H1 (cell line): Measurements from ENCODE around the gene TSEN34. TPM values are rescaled to one million over a fixed set of nuclear protein-coding genes. Genes with fewer than 3 reads are reported as not detected.
"Not testable (repeated sequence)": the region's sequence is repeated elsewhere in the genome, so short reads cannot be mapped to it uniquely, and the experiment has no call there.

ENCODE experiments used
- CTCF ChIA-PET: fragments of 300-600 bp; sonication (Branson Sonifier 250); formaldehyde crosslinking; loops from one replicate; lab custom pipeline; 2021; ENCODE audit not compliant: partially characterized antibody; lab: Charles Lee
- POLR2A ChIA-PET: fragments of 300-600 bp; sonication (Branson Sonifier 250); formaldehyde crosslinking; loops from one replicate; lab custom pipeline; 2021; ENCODE audit warnings: inconsistent platforms; ENCODE audit not compliant: partially characterized antibody; lab: Charles Lee
- DNase-seq, 2 experiments: peaks; one replicate each; pipeline versions ENCODE4 v3.0.0 to v3.0.0-alpha.2; 2010 to 2022; ENCODE audit warnings: low spot score in 2 of 2, low read depth in 1 of 2, mixed read lengths in 1 of 2
- FAIRE-seq: peaks from 2 replicates; lab custom pipeline; 2011; peaks lifted over from hg19 to GRCh38; lab: Jason Lieb, UNC
- H2AFZ ChIP-seq: 2 replicates; pipeline ENCODE4 v1.8.1; 2012; ENCODE audit warnings: low read length, inconsistent platforms
- H2AK5ac ChIP-seq: 2 replicates; pipeline ENCODE4 v1.6.1; 2013; ENCODE audit warnings: low read depth, low read length
- H2BK120ac ChIP-seq: replicated peaks from 2 replicates; pipeline ENCODE3; 2013; ENCODE audit warnings: low read depth, low read length, inconsistent platforms
- H2BK12ac ChIP-seq: 2 replicates; pipeline ENCODE4 v1.6.1; 2013; ENCODE audit warnings: low read depth, low read length
- H2BK15ac ChIP-seq: 2 replicates; pipeline ENCODE4 v1.6.1; 2013; ENCODE audit warnings: low read length
- H2BK20ac ChIP-seq: 2 replicates; pipeline ENCODE4 v1.6.1; 2013; ENCODE audit warnings: low read length
- H2BK5ac ChIP-seq: 2 replicates; pipeline ENCODE4 v1.6.1; 2013; ENCODE audit warnings: low read depth, low read length
- H3K14ac ChIP-seq: 2 replicates; pipeline ENCODE4 v1.6.1; 2013; ENCODE audit warnings: inconsistent platforms; ENCODE audit not compliant: insufficient read length
- H3K18ac ChIP-seq: 2 replicates; pipeline ENCODE4 v1.6.1; 2013; ENCODE audit warnings: low read length; ENCODE audit errors: extremely low read depth
- H3K23ac ChIP-seq: 2 replicates; pipeline ENCODE4 v1.6.1; 2013; ENCODE audit warnings: inconsistent platforms; ENCODE audit not compliant: insufficient read length
- H3K23me2 ChIP-seq: 2 replicates; pipeline ENCODE4 v1.6.1; 2013; ENCODE audit warnings: low read depth, low read length
- H3K27ac ChIP-seq: 2 replicates; pipeline ENCODE4 v1.6.1; 2011; ENCODE audit warnings: low read depth, low read length, inconsistent platforms
- H3K27me3 ChIP-seq, 4 experiments: replicated peaks in 1 of 4; 1 replicate in 1 of 4; 2 replicates in 3 of 4; pipeline versions ENCODE4 v1.6.1 to v1.8.1; 2011 to 2013; ENCODE audit warnings: low read length in 3 of 4, mild to moderate bottlenecking in 3 of 4, inconsistent platforms in 2 of 4, mixed read lengths in 2 of 4, moderate library complexity in 1 of 4; ENCODE audit not compliant: control insufficient read depth in 3 of 4, insufficient read depth in 3 of 4; ENCODE audit errors: extremely low read depth in 1 of 4
- H3K36me3 ChIP-seq, 4 experiments: 2 replicates each; pipeline versions ENCODE4 v1.6.1 to v1.8.1; 2011 to 2013; ENCODE audit warnings: mild to moderate bottlenecking in 4 of 4, low read length in 3 of 4, moderate library complexity in 2 of 4, control low read depth in 1 of 4, inconsistent platforms in 1 of 4; ENCODE audit not compliant: insufficient read depth in 4 of 4, control insufficient read depth in 2 of 4
- H3K4ac ChIP-seq: replicated peaks from 2 replicates; pipeline ENCODE3; 2013; ENCODE audit warnings: low read length, low read depth, mixed read lengths, inconsistent platforms; ENCODE audit not compliant: insufficient read length
- H3K4me1 ChIP-seq, 4 experiments: replicated peaks in 1 of 4; 1 replicate in 1 of 4; 2 replicates in 3 of 4; pipeline versions ENCODE4 v1.6.1 to v1.8.1; 2011 to 2013; ENCODE audit warnings: low read length in 3 of 4, inconsistent platforms in 2 of 4, mixed read lengths in 1 of 4; ENCODE audit not compliant: insufficient read depth in 4 of 4, control insufficient read depth in 3 of 4
- H3K4me2 ChIP-seq, 2 experiments: 2 replicates each; pipeline versions ENCODE4 v1.6.1 to v1.8.1; 2011 to 2013; ENCODE audit warnings: low read depth in 2 of 2, low read length in 2 of 2, control low read depth in 1 of 2, inconsistent platforms in 1 of 2, mild to moderate bottlenecking in 1 of 2; ENCODE audit not compliant: insufficient read depth in 1 of 2
- H3K4me3 ChIP-seq, 4 experiments: fragments of 200-600, 300-600 bp in 1 of 4; sonication (generic), shearing (Covaris generic), sonication (Bioruptor Twin) in 1 of 4; 2 replicates each; pipeline versions ENCODE4 v1.5.1 to v1.8.1; 2011 to 2016; ENCODE audit warnings: low read length in 4 of 4, low read depth in 3 of 4, control low read depth in 2 of 4, inconsistent platforms in 2 of 4, mild to moderate bottlenecking in 2 of 4, mixed read lengths in 1 of 4, moderate library complexity in 1 of 4; ENCODE audit not compliant: insufficient read depth in 2 of 4; ENCODE audit errors: extremely low read depth in 1 of 4
- H3K56ac ChIP-seq: replicated peaks from 2 replicates; pipeline ENCODE3; 2013; ENCODE audit warnings: low read depth, mild to moderate bottlenecking, mixed read lengths, low read length, inconsistent platforms; ENCODE audit not compliant: insufficient read length
- H3K79me1 ChIP-seq: 2 replicates; pipeline ENCODE4 v1.6.1; 2013; ENCODE audit warnings: low read depth, low read length, control low read depth
- H3K79me2 ChIP-seq, 2 experiments: 2 replicates each; pipeline versions ENCODE4 v1.6.1 to v1.8.1; 2012 to 2013; ENCODE audit warnings: low read length in 2 of 2, mild to moderate bottlenecking in 2 of 2, inconsistent platforms in 1 of 2; ENCODE audit not compliant: insufficient read depth in 2 of 2, control insufficient read depth in 1 of 2
- H3K9ac ChIP-seq, 4 experiments: replicated peaks in 1 of 4; 1 replicate in 1 of 4; 2 replicates in 3 of 4; pipeline versions ENCODE4 v1.6.1 to v1.8.1; 2011 to 2013; ENCODE audit warnings: low read depth in 3 of 4, low read length in 3 of 4, control low read depth in 2 of 4, mild to moderate bottlenecking in 2 of 4, moderate library complexity in 2 of 4, inconsistent platforms in 1 of 4; ENCODE audit errors: extremely low read depth in 1 of 4
- H3K9me3 ChIP-seq, 2 experiments: 2 replicates each; pipeline versions ENCODE4 v1.6.1 to v1.8.1; 2012 to 2013; ENCODE audit warnings: mild to moderate bottlenecking in 2 of 2, moderate library complexity in 2 of 2, control low read depth in 1 of 2, inconsistent platforms in 1 of 2, low read depth in 1 of 2, low read length in 1 of 2, mixed read lengths in 1 of 2; ENCODE audit not compliant: insufficient read depth in 2 of 2
- H4K20me1 ChIP-seq, 2 experiments: replicated peaks in 1 of 2; 2 replicates each; pipeline versions ENCODE3 to v1.8.1; 2011 to 2013; ENCODE audit warnings: inconsistent platforms in 2 of 2, low read length in 2 of 2, mild to moderate bottlenecking in 1 of 2; ENCODE audit not compliant: insufficient read depth in 2 of 2, control insufficient read depth in 1 of 2
- H4K5ac ChIP-seq: 2 replicates; pipeline ENCODE4 v1.6.1; 2013; ENCODE audit warnings: low read length, low read depth, mixed read lengths, inconsistent platforms; ENCODE audit not compliant: insufficient read length
- H4K8ac ChIP-seq: 2 replicates; pipeline ENCODE4 v1.8.0; 2013; ENCODE audit warnings: mild to moderate bottlenecking, moderate library complexity, low read length, inconsistent platforms; ENCODE audit not compliant: insufficient read depth; ENCODE audit errors: extremely low read depth
- H4K91ac ChIP-seq: replicated peaks from 2 replicates; pipeline ENCODE3; 2013; ENCODE audit warnings: low read length, mixed read lengths, inconsistent platforms; ENCODE audit not compliant: insufficient read length
- WGBS, 2 experiments: shearing (Covaris generic) in 1 of 2; methylation state at CpG; one replicate each; pipeline versions ENCODE4 v1.1.6 to v1.1.7; 2013 to 2015; ENCODE audit warnings: low lambda C conversion rate in 2 of 2, mixed read lengths in 2 of 2, inconsistent platforms in 1 of 2, low coverage in 1 of 2, missing lambda C conversion rate in 1 of 2; ENCODE audit not compliant: insufficient replicate concordance in 2 of 2, insufficient coverage in 1 of 2, insufficient read length in 1 of 2; ENCODE audit errors: extremely low coverage in 1 of 2, missing lambda C conversion rate in 1 of 2; 5-methylcytosine and 5-hydroxymethylcytosine counted together
- polyA plus RNA-seq, 7 experiments: library from polyadenylated mRNA; depleted of rRNA in 3 of 7; stranded (reverse) in 5 of 7; unstranded in 2 of 7; fragments of >200 nt in 5 of 7; fragments of 200-250 nt in 2 of 7; gene quantifications; 1 replicate in 5 of 7; 2 replicates in 1 of 7; 4 replicates in 1 of 7; pipeline versions ENCODE4 v1.2.1 to v1.2.3, GENCODE V29; 2011 to 2013; ENCODE audit warnings: missing spikeins in 2 of 7, mixed read lengths in 2 of 7
- total RNA-seq: library from RNA; stranded (reverse); fragmentation: NEBNext Ultra II Directional; extraction: Animal tissue kit (Norgen Biotek cat#: 25700); gene quantifications from 2 replicates; pipeline ENCODE4 v1.2.1, GENCODE V29; 2021

Gene TSEN34
- total and polyA plus RNA-seq, 2 of the 8 experiments (the other 6 are each of a cell fraction or from before 2014, with no cell fraction given) = 22.5 to 52.3 TPM

- H3K56ac ChIP-seq, H4K5ac ChIP-seq, H4K8ac ChIP-seq, H2BK5ac ChIP-seq, H2BK15ac ChIP-seq, H3K18ac ChIP-seq, H2BK120ac ChIP-seq, H3K36me3 ChIP-seq, H2BK20ac ChIP-seq, DNase-seq, H3K79me1 ChIP-seq, H3K23ac ChIP-seq, H3K9me3 ChIP-seq, H4K91ac ChIP-seq, H4K20me1 ChIP-seq, H2AFZ ChIP-seq, H3K14ac ChIP-seq, H2BK12ac ChIP-seq, H3K4me2 ChIP-seq, CTCF ChIA-PET, H3K23me2 ChIP-seq, H3K27me3 ChIP-seq, H3K27ac ChIP-seq, H3K4me3 ChIP-seq, H2AK5ac ChIP-seq, H3K4me1 ChIP-seq, FAIRE-seq, H3K9ac ChIP-seq, H3K79me2 ChIP-seq, H3K4ac ChIP-seq: not testable (repeated sequence)
- POLR2A ChIA-PET = interaction anchor here (23.4 kb wide), 1 partner anchor 25 kb away, joined by 909 read pairs; the partner anchor contains the start of genes MBOAT7, RPS9 and TSEN34
- WGBS, 2 experiments = 98% methylated on average over 9 of the region's 19 CpGs; no CpG with 5 or more reads in 1 of the 2 experiments
Measured at GRCh38 chr19:54214734-54215133, 23.6 kb downstream of the TSEN34 start.
